H1 (cell line): ENCODE measurements around the gene NIPAL3. TPM values are rescaled to one million over a fixed set of nuclear protein-coding genes. Genes with fewer than 3 reads are reported as not detected.
"Not testable (repeated sequence)": the region's sequence is repeated elsewhere in the genome, so short reads cannot be mapped to it uniquely, and the experiment has no call there.

Experiments
- CTCF ChIA-PET: fragments of 300-600 bp; sonication (Branson Sonifier 250); formaldehyde crosslinking; loops from one replicate; lab custom pipeline; 2021; ENCODE audit not compliant: partially characterized antibody; lab: Charles Lee
- POLR2A ChIA-PET: fragments of 300-600 bp; sonication (Branson Sonifier 250); formaldehyde crosslinking; loops from one replicate; lab custom pipeline; 2021; ENCODE audit warnings: inconsistent platforms; ENCODE audit not compliant: partially characterized antibody; lab: Charles Lee
- DNase-seq, 2 experiments: peaks; one replicate each; pipeline versions ENCODE4 v3.0.0 to v3.0.0-alpha.2; 2010 to 2022; ENCODE audit warnings: low spot score in 2 of 2, low read depth in 1 of 2, mixed read lengths in 1 of 2
- FAIRE-seq: peaks from 2 replicates; lab custom pipeline; 2011; peaks lifted over from hg19 to GRCh38; lab: Jason Lieb, UNC
- H2AFZ ChIP-seq: 2 replicates; pipeline ENCODE4 v1.8.1; 2012; ENCODE audit warnings: low read length, inconsistent platforms
- H2AK5ac ChIP-seq: 2 replicates; pipeline ENCODE4 v1.6.1; 2013; ENCODE audit warnings: low read depth, low read length
- H2BK120ac ChIP-seq: replicated peaks from 2 replicates; pipeline ENCODE3; 2013; ENCODE audit warnings: low read depth, low read length, inconsistent platforms
- H2BK12ac ChIP-seq: 2 replicates; pipeline ENCODE4 v1.6.1; 2013; ENCODE audit warnings: low read depth, low read length
- H2BK15ac ChIP-seq: 2 replicates; pipeline ENCODE4 v1.6.1; 2013; ENCODE audit warnings: low read length
- H2BK20ac ChIP-seq: 2 replicates; pipeline ENCODE4 v1.6.1; 2013; ENCODE audit warnings: low read length
- H2BK5ac ChIP-seq: 2 replicates; pipeline ENCODE4 v1.6.1; 2013; ENCODE audit warnings: low read depth, low read length
- H3K14ac ChIP-seq: 2 replicates; pipeline ENCODE4 v1.6.1; 2013; ENCODE audit warnings: inconsistent platforms; ENCODE audit not compliant: insufficient read length
- H3K18ac ChIP-seq: 2 replicates; pipeline ENCODE4 v1.6.1; 2013; ENCODE audit warnings: low read length; ENCODE audit errors: extremely low read depth
- H3K23ac ChIP-seq: 2 replicates; pipeline ENCODE4 v1.6.1; 2013; ENCODE audit warnings: inconsistent platforms; ENCODE audit not compliant: insufficient read length
- H3K23me2 ChIP-seq: 2 replicates; pipeline ENCODE4 v1.6.1; 2013; ENCODE audit warnings: low read depth, low read length
- H3K27ac ChIP-seq: 2 replicates; pipeline ENCODE4 v1.6.1; 2011; ENCODE audit warnings: low read depth, low read length, inconsistent platforms
- H3K27me3 ChIP-seq, 4 experiments: replicated peaks in 1 of 4; 1 replicate in 1 of 4; 2 replicates in 3 of 4; pipeline versions ENCODE4 v1.6.1 to v1.8.1; 2011 to 2013; ENCODE audit warnings: low read length in 3 of 4, mild to moderate bottlenecking in 3 of 4, inconsistent platforms in 2 of 4, mixed read lengths in 2 of 4, moderate library complexity in 1 of 4; ENCODE audit not compliant: control insufficient read depth in 3 of 4, insufficient read depth in 3 of 4; ENCODE audit errors: extremely low read depth in 1 of 4
- H3K36me3 ChIP-seq, 4 experiments: 2 replicates each; pipeline versions ENCODE4 v1.6.1 to v1.8.1; 2011 to 2013; ENCODE audit warnings: mild to moderate bottlenecking in 4 of 4, low read length in 3 of 4, moderate library complexity in 2 of 4, control low read depth in 1 of 4, inconsistent platforms in 1 of 4; ENCODE audit not compliant: insufficient read depth in 4 of 4, control insufficient read depth in 2 of 4
- H3K4ac ChIP-seq: replicated peaks from 2 replicates; pipeline ENCODE3; 2013; ENCODE audit warnings: low read length, low read depth, mixed read lengths, inconsistent platforms; ENCODE audit not compliant: insufficient read length
- H3K4me1 ChIP-seq, 4 experiments: replicated peaks in 1 of 4; 1 replicate in 1 of 4; 2 replicates in 3 of 4; pipeline versions ENCODE4 v1.6.1 to v1.8.1; 2011 to 2013; ENCODE audit warnings: low read length in 3 of 4, inconsistent platforms in 2 of 4, mixed read lengths in 1 of 4; ENCODE audit not compliant: insufficient read depth in 4 of 4, control insufficient read depth in 3 of 4
- H3K4me2 ChIP-seq, 2 experiments: 2 replicates each; pipeline versions ENCODE4 v1.6.1 to v1.8.1; 2011 to 2013; ENCODE audit warnings: low read depth in 2 of 2, low read length in 2 of 2, control low read depth in 1 of 2, inconsistent platforms in 1 of 2, mild to moderate bottlenecking in 1 of 2; ENCODE audit not compliant: insufficient read depth in 1 of 2
- H3K4me3 ChIP-seq, 4 experiments: fragments of 200-600, 300-600 bp in 1 of 4; sonication (generic), shearing (Covaris generic), sonication (Bioruptor Twin) in 1 of 4; 2 replicates each; pipeline versions ENCODE4 v1.5.1 to v1.8.1; 2011 to 2016; ENCODE audit warnings: low read length in 4 of 4, low read depth in 3 of 4, control low read depth in 2 of 4, inconsistent platforms in 2 of 4, mild to moderate bottlenecking in 2 of 4, mixed read lengths in 1 of 4, moderate library complexity in 1 of 4; ENCODE audit not compliant: insufficient read depth in 2 of 4; ENCODE audit errors: extremely low read depth in 1 of 4
- H3K56ac ChIP-seq: replicated peaks from 2 replicates; pipeline ENCODE3; 2013; ENCODE audit warnings: low read depth, mild to moderate bottlenecking, mixed read lengths, low read length, inconsistent platforms; ENCODE audit not compliant: insufficient read length
- H3K79me1 ChIP-seq: 2 replicates; pipeline ENCODE4 v1.6.1; 2013; ENCODE audit warnings: low read depth, low read length, control low read depth
- H3K79me2 ChIP-seq, 2 experiments: 2 replicates each; pipeline versions ENCODE4 v1.6.1 to v1.8.1; 2012 to 2013; ENCODE audit warnings: low read length in 2 of 2, mild to moderate bottlenecking in 2 of 2, inconsistent platforms in 1 of 2; ENCODE audit not compliant: insufficient read depth in 2 of 2, control insufficient read depth in 1 of 2
- H3K9ac ChIP-seq, 4 experiments: replicated peaks in 1 of 4; 1 replicate in 1 of 4; 2 replicates in 3 of 4; pipeline versions ENCODE4 v1.6.1 to v1.8.1; 2011 to 2013; ENCODE audit warnings: low read depth in 3 of 4, low read length in 3 of 4, control low read depth in 2 of 4, mild to moderate bottlenecking in 2 of 4, moderate library complexity in 2 of 4, inconsistent platforms in 1 of 4; ENCODE audit errors: extremely low read depth in 1 of 4
- H3K9me3 ChIP-seq, 2 experiments: 2 replicates each; pipeline versions ENCODE4 v1.6.1 to v1.8.1; 2012 to 2013; ENCODE audit warnings: mild to moderate bottlenecking in 2 of 2, moderate library complexity in 2 of 2, control low read depth in 1 of 2, inconsistent platforms in 1 of 2, low read depth in 1 of 2, low read length in 1 of 2, mixed read lengths in 1 of 2; ENCODE audit not compliant: insufficient read depth in 2 of 2
- H4K20me1 ChIP-seq, 2 experiments: replicated peaks in 1 of 2; 2 replicates each; pipeline versions ENCODE3 to v1.8.1; 2011 to 2013; ENCODE audit warnings: inconsistent platforms in 2 of 2, low read length in 2 of 2, mild to moderate bottlenecking in 1 of 2; ENCODE audit not compliant: insufficient read depth in 2 of 2, control insufficient read depth in 1 of 2
- H4K5ac ChIP-seq: 2 replicates; pipeline ENCODE4 v1.6.1; 2013; ENCODE audit warnings: low read length, low read depth, mixed read lengths, inconsistent platforms; ENCODE audit not compliant: insufficient read length
- H4K8ac ChIP-seq: 2 replicates; pipeline ENCODE4 v1.8.0; 2013; ENCODE audit warnings: mild to moderate bottlenecking, moderate library complexity, low read length, inconsistent platforms; ENCODE audit not compliant: insufficient read depth; ENCODE audit errors: extremely low read depth
- H4K91ac ChIP-seq: replicated peaks from 2 replicates; pipeline ENCODE3; 2013; ENCODE audit warnings: low read length, mixed read lengths, inconsistent platforms; ENCODE audit not compliant: insufficient read length
- WGBS, 2 experiments: shearing (Covaris generic) in 1 of 2; methylation state at CpG; one replicate each; pipeline versions ENCODE4 v1.1.6 to v1.1.7; 2013 to 2015; ENCODE audit warnings: low lambda C conversion rate in 2 of 2, mixed read lengths in 2 of 2, inconsistent platforms in 1 of 2, low coverage in 1 of 2, missing lambda C conversion rate in 1 of 2; ENCODE audit not compliant: insufficient replicate concordance in 2 of 2, insufficient coverage in 1 of 2, insufficient read length in 1 of 2; ENCODE audit errors: extremely low coverage in 1 of 2, missing lambda C conversion rate in 1 of 2; 5-methylcytosine and 5-hydroxymethylcytosine counted together
- polyA plus RNA-seq, 7 experiments: library from polyadenylated mRNA; depleted of rRNA in 3 of 7; stranded (reverse) in 5 of 7; unstranded in 2 of 7; fragments of >200 nt in 5 of 7; fragments of 200-250 nt in 2 of 7; gene quantifications; 1 replicate in 5 of 7; 2 replicates in 1 of 7; 4 replicates in 1 of 7; pipeline versions ENCODE4 v1.2.1 to v1.2.3, GENCODE V29; 2011 to 2013; ENCODE audit warnings: missing spikeins in 2 of 7, mixed read lengths in 2 of 7
- total RNA-seq: library from RNA; stranded (reverse); fragmentation: NEBNext Ultra II Directional; extraction: Animal tissue kit (Norgen Biotek cat#: 25700); gene quantifications from 2 replicates; pipeline ENCODE4 v1.2.1, GENCODE V29; 2021

Gene NIPAL3
- total and polyA plus RNA-seq, 2 of the 8 experiments (the other 6 are each of a cell fraction or from before 2014, with no cell fraction given) = 8.8 to 11.0 TPM

GRCh38 chr1:24520282-24520681 lies 104.7 kb downstream of the NIPAL3 start:
- H2AFZ ChIP-seq, H3K23ac ChIP-seq, H3K79me1 ChIP-seq, H2AK5ac ChIP-seq, H2BK12ac ChIP-seq, H2BK5ac ChIP-seq, H2BK15ac ChIP-seq, H4K20me1 ChIP-seq, H3K4me2 ChIP-seq, POLR2A ChIA-PET, H3K4ac ChIP-seq, H4K91ac ChIP-seq, FAIRE-seq, H3K4me1 ChIP-seq, H3K9me3 ChIP-seq, H3K4me3 ChIP-seq, H4K8ac ChIP-seq, H3K14ac ChIP-seq, H3K79me2 ChIP-seq, H2BK120ac ChIP-seq, CTCF ChIA-PET, DNase-seq, H3K27me3 ChIP-seq, H3K18ac ChIP-seq, H3K56ac ChIP-seq, H4K5ac ChIP-seq, H2BK20ac ChIP-seq, H3K27ac ChIP-seq, H3K9ac ChIP-seq, H3K23me2 ChIP-seq, H3K36me3 ChIP-seq: not testable (repeated sequence)
- WGBS, 2 experiments = 92% methylated on average over 5 of the region's 5 CpGs; no CpG with 5 or more reads in 1 of the 2 experiments

Other genes with a start within 250 kb of the NIPAL3 start
- gene IFNLR1, start 228.5 kb upstream of the NIPAL3 start, total RNA-seq = 9.2 and 10.1 TPM in 2 replicates
- gene IFNLR1, start 228.5 kb upstream of the NIPAL3 start, polyA plus RNA-seq (2011; rRNA removed) = 6.8 and 11.4 TPM in 2 replicates
- gene GRHL3, start 96.4 kb upstream of the NIPAL3 start, total RNA-seq = 1.1 and 1.8 TPM in 2 replicates
- 0.80 and 2.2 TPM in 2 replicates for gene GRHL3, start 96.4 kb upstream of the NIPAL3 start, polyA plus RNA-seq (2011; rRNA removed)
- gene STPG1, start 2.0 kb upstream of the NIPAL3 start, total RNA-seq = 10.3 and 11.0 TPM in 2 replicates
- gene STPG1, start 2.0 kb upstream of the NIPAL3 start, polyA plus RNA-seq (2011; rRNA removed) = 10.8 and 11.2 TPM in 2 replicates
- 15.2 and 16.6 TPM in 2 replicates for gene RCAN3, start 87.0 kb downstream of the NIPAL3 start, total RNA-seq
- gene RCAN3, start 87.0 kb downstream of the NIPAL3 start, polyA plus RNA-seq (2011; rRNA removed) = 5.6 and 5.9 TPM in 2 replicates
- gene NCMAP, start 140.3 kb downstream of the NIPAL3 start, total RNA-seq = 0.21 and 0.39 TPM in 2 replicates
- 0.14 and 0.21 TPM in 2 replicates for gene NCMAP, start 140.3 kb downstream of the NIPAL3 start, polyA plus RNA-seq (2011; rRNA removed)
- 230 and 255 TPM in 2 replicates for gene SRRM1, start 227.5 kb downstream of the NIPAL3 start, total RNA-seq
- 72.7 and 77.1 TPM in 2 replicates for gene SRRM1, start 227.5 kb downstream of the NIPAL3 start, polyA plus RNA-seq (2011; rRNA removed)